ENCODE data around the gene RGS17. TPM values are rescaled to one million over a fixed set of nuclear protein-coding genes. Genes with fewer than 3 reads are reported as not detected.
A peak's percentile ranks its signal among the peaks of the same experiment; 100 is the strongest.

Gene RGS17
- total RNA-seq, 1 experiment from 2014 or later, result 3.2 TPM

- H3K23ac ChIP-seq (ENCODE audit: insufficient read length, low read depth, low read length), result no peak overlapping the region
- Mint-ChIP-seq H3K4me3 (no peak overlapping the region), H3K27ac (peak overlapping the region in 1 of 3 experiments; percentile 48; a peak in 1 of 7 replicates), H3K4me1 (peaks cover under 1 to 7% of the 10 kb centered on the region in 2 experiments), H3K36me3 (ENCODE audit: insufficient read depth in 1 of 3, low read depth in 3 of 3) (no peaks in the 10 kb centered on the region; a peak in 1 of 7 replicates), H3K9me3 (peaks cover 0 to 2% of the 10 kb centered on the region in 2 experiments; a peak in 1 of 5 replicates), H3K27me3 (ENCODE audit: low read depth) (no peaks in the 10 kb centered on the region; the same call in 1 of the 2 replicates)
- no peak overlapping the region for H3K18ac ChIP-seq (ENCODE audit: insufficient read length, low read depth, low read length)
- H4K5ac ChIP-seq (ENCODE audit: insufficient read length, low read depth, low read length), result no peak overlapping the region
- no peak overlapping the region for H3K4me2 ChIP-seq (ENCODE audit: insufficient read depth, insufficient read length, low read length)
- WGBS (ENCODE audit: extremely low coverage, insufficient read length, low lambda C conversion rate), result no CpG with 5 or more reads among the region's 11 CpGs
- H3K23me2 ChIP-seq (ENCODE audit: insufficient read length, low read depth, low read length, poor library complexity, severe bottlenecking), result no peaks in the 10 kb centered on the region
- no peak overlapping the region for H3K14ac ChIP-seq (ENCODE audit: insufficient read depth, low read length)
- no peaks in the 10 kb centered on the region for H3K4me1 ChIP-seq (ENCODE audit: insufficient read depth, low read length)
- H3K56ac ChIP-seq (ENCODE audit: insufficient read length, low read depth, low read length), result no peak overlapping the region
- no peak overlapping the region for H2AFZ ChIP-seq (ENCODE audit: low read length)
- H2AK5ac ChIP-seq (ENCODE audit: insufficient read length, low read length), result no peak overlapping the region
- H3K4ac ChIP-seq (ENCODE audit: low read depth, low read length), result no peak overlapping the region
- no peak overlapping the region for H4K8ac ChIP-seq (replicated peaks; ENCODE audit: insufficient read length, low read depth, low read length)
- H3K9ac ChIP-seq (ENCODE audit: extremely low read depth, insufficient read length, low read length), result no peak overlapping the region
- H2BK5ac ChIP-seq (ENCODE audit: insufficient read length, low read length), result no peak overlapping the region
- no peak overlapping the region for H2BK15ac ChIP-seq (ENCODE audit: low read depth, low read length)
- no peak overlapping the region for H4K91ac ChIP-seq (ENCODE audit: insufficient read length, low read depth, low read length)
- H3K79me2 ChIP-seq (ENCODE audit: insufficient read depth, low read length), result no peaks in the 10 kb centered on the region
- H2BK120ac ChIP-seq (ENCODE audit: low read depth, low read length, poor library complexity, severe bottlenecking), result no peak overlapping the region
- H3K27ac ChIP-seq (ENCODE audit: insufficient read length, low read depth, low read length), result no peak overlapping the region
- no peak for DNase-seq
- no peak overlapping the region for H3T11ph ChIP-seq (ENCODE audit: low read length)
- H3K27me3 ChIP-seq (ENCODE audit: insufficient read depth, low read length), result no peaks in the 10 kb centered on the region
- no peaks in the 10 kb centered on the region for H3K9me3 ChIP-seq (ENCODE audit: control insufficient read depth, low read depth, low read length)
- H3K79me1 ChIP-seq (ENCODE audit: insufficient read depth, low read depth, low read length, poor library complexity, severe bottlenecking), result no peaks in the 10 kb centered on the region
- TF ChIP-seq, protein P1, sequence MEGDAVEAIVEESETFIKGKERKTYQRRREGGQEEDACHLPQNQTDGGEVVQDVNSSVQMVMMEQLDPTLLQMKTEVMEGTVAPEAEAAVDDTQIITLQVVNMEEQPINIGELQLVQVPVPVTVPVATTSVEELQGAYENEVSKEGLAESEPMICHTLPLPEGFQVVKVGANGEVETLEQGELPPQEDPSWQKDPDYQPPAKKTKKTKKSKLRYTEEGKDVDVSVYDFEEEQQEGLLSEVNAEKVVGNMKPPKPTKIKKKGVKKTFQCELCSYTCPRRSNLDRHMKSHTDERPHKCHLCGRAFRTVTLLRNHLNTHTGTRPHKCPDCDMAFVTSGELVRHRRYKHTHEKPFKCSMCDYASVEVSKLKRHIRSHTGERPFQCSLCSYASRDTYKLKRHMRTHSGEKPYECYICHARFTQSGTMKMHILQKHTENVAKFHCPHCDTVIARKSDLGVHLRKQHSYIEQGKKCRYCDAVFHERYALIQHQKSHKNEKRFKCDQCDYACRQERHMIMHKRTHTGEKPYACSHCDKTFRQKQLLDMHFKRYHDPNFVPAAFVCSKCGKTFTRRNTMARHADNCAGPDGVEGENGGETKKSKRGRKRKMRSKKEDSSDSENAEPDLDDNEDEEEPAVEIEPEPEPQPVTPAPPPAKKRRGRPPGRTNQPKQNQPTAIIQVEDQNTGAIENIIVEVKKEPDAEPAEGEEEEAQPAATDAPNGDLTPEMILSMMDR (conservative IDR thresholded peaks at IDR 0.05), result no peak
- no peaks in the 10 kb centered on the region for H4K20me1 ChIP-seq (ENCODE audit: control insufficient read depth, insufficient read depth, insufficient read length)
- H2BK20ac ChIP-seq (ENCODE audit: low read depth, low read length, poor library complexity, severe bottlenecking), result no peak overlapping the region
- H2BK12ac ChIP-seq (ENCODE audit: insufficient read length, low read depth, low read length), result no peak overlapping the region
These were observed 19.3 kb upstream of the RGS17 start for GRCh38 chr6:153150371-153150751.
